KMS-11 (cell line): ENCODE measurements around the gene DDX31.

Source experiments
- H2AFZ ChIP-seq: fragments of 200-600 bp; sonication (generic); 2 replicates; pipeline ENCODE4 v1.6.1; 2016; ENCODE audit warnings: antibody characterized with exemption, mixed run types, low read depth
- H3K27ac ChIP-seq: fragments of 200-600 bp; sonication (generic); 2 replicates; pipeline ENCODE4 v1.6.1; 2016; ENCODE audit warnings: mild to moderate bottlenecking, mixed run types
- H3K27me3 ChIP-seq: fragments of 200-600 bp; sonication (generic); 2 replicates; pipeline ENCODE4 v1.6.1; 2017; ENCODE audit warnings: mild to moderate bottlenecking, low read depth, mixed run types, moderate library complexity; ENCODE audit not compliant: insufficient read depth
- H3K36me3 ChIP-seq: fragments of 200-600 bp; sonication (generic); 2 replicates; pipeline ENCODE4 v1.6.1; 2017; ENCODE audit warnings: mild to moderate bottlenecking, mixed run types; ENCODE audit not compliant: insufficient read depth
- H3K4me1 ChIP-seq: fragments of 200-600 bp; sonication (generic); 2 replicates; pipeline ENCODE4 v1.6.1; 2016; ENCODE audit warnings: mild to moderate bottlenecking, low read depth, mixed run types; ENCODE audit not compliant: poor library complexity, severe bottlenecking
- H3K4me2 ChIP-seq: fragments of 200-600 bp; sonication (generic); 2 replicates; pipeline ENCODE4 v1.7.0; 2016; ENCODE audit warnings: mild to moderate bottlenecking, mixed run types
- H3K4me3 ChIP-seq: fragments of 200-600 bp; sonication (generic); IDR thresholded peaks from 2 replicates; pipeline ENCODE4 v1.6.1; 2017; ENCODE audit warnings: low read depth, low read length, mixed read lengths; ENCODE audit not compliant: insufficient read depth
- H3K79me2 ChIP-seq: fragments of 200-600 bp; sonication (generic); 2 replicates; pipeline ENCODE4 v1.6.1; 2016; ENCODE audit warnings: low read depth, mixed run types; ENCODE audit not compliant: insufficient read depth
- H3K9ac ChIP-seq: fragments of 200-600 bp; sonication (generic); 2 replicates; pipeline ENCODE4 v1.6.1; 2016; ENCODE audit warnings: mild to moderate bottlenecking, mixed run types
- H4K20me1 ChIP-seq: fragments of 200-600 bp; sonication (generic); 2 replicates; pipeline ENCODE4 v1.6.1; 2016; ENCODE audit warnings: mild to moderate bottlenecking, mixed run types; ENCODE audit not compliant: insufficient read depth
- CTCF ChIP-seq: fragments of 200-600 bp; sonication (generic); conservative IDR thresholded peaks from 2 replicates; pipeline ENCODE4 v1.6.1; 2017; ENCODE audit warnings: low read depth, mild to moderate bottlenecking, antibody characterized with exemption, low read length, moderate library complexity, mixed read lengths

The DDX31 gene

GRCh38 chr9:132656299-132656698, 13.5 kb downstream of the DDX31 start:
- Histone ChIP-seq H3K36me3 (peaks cover 22% of the 10 kb centered on the region), H3K4me2 (no peak overlapping the region), H3K79me2 (peaks cover 54% of the 10 kb centered on the region; the same call in 1 of the 2 replicates), H4K20me1 (no peaks in the 10 kb centered on the region), H3K9ac (no peak overlapping the region), H3K4me1 (peaks cover 42% of the 10 kb centered on the region), H3K27me3 (no peaks in the 10 kb centered on the region), H3K27ac (no peak overlapping the region), H3K4me3 (no peak overlapping the region), H2AFZ (no peak overlapping the region)
- TF ChIP-seq CTCF: no peak

GRCh38 chr9:132651259-132651658, 18.5 kb downstream of the DDX31 start:
- Histone ChIP-seq H3K27ac (no peak overlapping the region), H3K36me3 (peaks cover 4% of the 10 kb centered on the region; the same call in 1 of the 2 replicates), H3K9ac (no peak overlapping the region), H3K4me2 (no peak overlapping the region; the same call in 1 of the 2 replicates), H4K20me1 (no peaks in the 10 kb centered on the region), H2AFZ (no peak overlapping the region), H3K4me1 (peaks cover 14% of the 10 kb centered on the region), H3K27me3 (no peaks in the 10 kb centered on the region), H3K79me2 (peaks cover 11% of the 10 kb centered on the region; the same call in 1 of the 2 replicates), H3K4me3 (no peak overlapping the region)
- TF ChIP-seq CTCF: peak; percentile 71

GRCh38 chr9:132648685-132649084, 21.1 kb downstream of the DDX31 start:
- Histone ChIP-seq H3K4me1 (peaks cover 14% of the 10 kb centered on the region), H3K9ac (no peak overlapping the region), H3K36me3 (peaks cover 14% of the 10 kb centered on the region; the same call in 1 of the 2 replicates), H3K4me2 (no peak overlapping the region), H2AFZ (no peak overlapping the region), H3K79me2 (0 out of 2 replicates have a peak, but pooled peaks cover 3% of the 10 kb centered on the region), H3K27me3 (no peaks in the 10 kb centered on the region), H3K27ac (no peak overlapping the region), H3K4me3 (no peak overlapping the region), H4K20me1 (no peaks in the 10 kb centered on the region)
- TF ChIP-seq CTCF: no peak

- H3K36me3 ChIP-seq: peaks cover 14% of the 10 kb centered on the region; the same call in 1 of the 2 replicates
- no peaks in the 10 kb centered on the region for H4K20me1 ChIP-seq
- no peak overlapping the region for H3K27ac ChIP-seq
- peaks cover 14% of the 10 kb centered on the region for H3K4me1 ChIP-seq
- no peak overlapping the region for H3K4me3 ChIP-seq
- no peaks in the 10 kb centered on the region for H3K27me3 ChIP-seq
- H2AFZ ChIP-seq: no peak overlapping the region
- TF ChIP-seq CTCF: no peak
- no peak overlapping the region for H3K4me2 ChIP-seq
- no peaks in the 10 kb centered on the region for H3K79me2 ChIP-seq
- no peak overlapping the region for H3K9ac ChIP-seq
These were observed 21.5 kb downstream of the DDX31 start for GRCh38 chr9:132648283-132648682.
